HCT116 (cell line): ENCODE data around the gene GPANK1. TPM values are rescaled to one million over a fixed set of nuclear protein-coding genes. Genes with fewer than 3 reads are reported as not detected.

Experiments used
- ATAC-seq: fragments of 200-7000 bp; cut with Tn5 transposase; 2 replicates; pipeline ENCODE4 v1.9.1; 2020; ENCODE audit warnings: mild to moderate bottlenecking, moderate library complexity
- BruUV-seq: library from RNA; stranded (reverse); fragments of 400-500 nt; replicated peaks from 2 replicates; lab custom pipeline; 2021; lab: Mats Ljungman, UMichigan
- CTCF ChIA-PET: fragments of 300-600 bp; sonication (Branson Sonifier 250); formaldehyde crosslinking; loops from one replicate; lab custom pipeline; 2021; ENCODE audit warnings: antibody characterized with exemption; lab: Charles Lee
- POLR2A ChIA-PET: fragments of 300-600, 350-600 bp; sonication (Branson Sonifier 250); formaldehyde crosslinking; loops from one replicate; lab custom pipeline; 2021; ENCODE audit warnings: antibody characterized with exemption; lab: Charles Lee
- RAD21 ChIA-PET, 2 experiments: fragments of 300-600 bp; sonication (Branson Sonifier 250); formaldehyde crosslinking; loops; one replicate each; lab custom pipeline; 2023; ENCODE audit warnings: low total read pairs in 2 of 2; ENCODE audit not compliant: uncharacterized antibody in 2 of 2, unreplicated experiment in 2 of 2, low non-redundant PET in 1 of 2; lab: Charles Lee
- DNase-seq: peaks from one replicate; pipeline ENCODE4 v3.0.0-alpha.2; 2010; ENCODE audit warnings: low read depth, low spot score
- H2AFZ ChIP-seq: fragments of 200-600 bp; shearing (Covaris generic), sonication (generic); 2 replicates; pipeline ENCODE4 v1.6.1; 2017; ENCODE audit warnings: low read depth, mixed run types, mixed read lengths, antibody characterized with exemption, low read length; ENCODE audit not compliant: poor library complexity, severe bottlenecking
- H3K27ac ChIP-seq: 2 replicates; pipeline ENCODE4 v1.5.1; 2012; ENCODE audit warnings: low read depth, low read length
- H3K27me3 ChIP-seq: fragments of 200-600 bp; sonication (generic); 2 replicates; pipeline ENCODE4 v1.6.1; 2016; ENCODE audit warnings: mixed run types, low read length, mixed read lengths; ENCODE audit not compliant: insufficient read depth
- H3K36me3 ChIP-seq, 2 experiments: fragments of 200-500 bp in 1 of 2; fragments of 200-600 bp in 1 of 2; sonication (Bioruptor generic) in 1 of 2; sonication (generic) in 1 of 2; 2 replicates each; pipeline versions ENCODE4 v1.5.1 to v1.6.1; 2014 to 2016; ENCODE audit warnings: low read length in 2 of 2, inconsistent platforms in 1 of 2, mixed read lengths in 1 of 2, mixed run types in 1 of 2; ENCODE audit not compliant: insufficient read depth in 2 of 2, control insufficient read depth in 1 of 2
- H3K4me1 ChIP-seq, 2 experiments: fragments of 200-600 bp in 1 of 2; sonication (generic) in 1 of 2; 2 replicates each; pipeline versions ENCODE4 v1.5.1 to v1.6.1; 2012 to 2017; ENCODE audit warnings: low read length in 2 of 2, inconsistent platforms in 1 of 2, mild to moderate bottlenecking in 1 of 2, mixed read lengths in 1 of 2, mixed run types in 1 of 2, moderate library complexity in 1 of 2; ENCODE audit not compliant: insufficient read depth in 2 of 2, control insufficient read depth in 1 of 2
- H3K4me2 ChIP-seq: fragments of 200-600 bp; sonication (generic); 2 replicates; pipeline ENCODE4 v1.6.1; 2017; ENCODE audit warnings: mixed run types, low read length, mixed read lengths
- H3K4me3 ChIP-seq, 2 experiments: fragments of 200-600 bp in 1 of 2; sonication (generic) in 1 of 2; replicated peaks in 1 of 2; 2 replicates each; pipeline ENCODE4 v1.5.1; 2011 to 2016; ENCODE audit warnings: low read length in 2 of 2, control low read depth in 1 of 2, low read depth in 1 of 2, mild to moderate bottlenecking in 1 of 2, mixed read lengths in 1 of 2, mixed run types in 1 of 2
- H3K79me2 ChIP-seq: fragments of 200-600 bp; sonication (generic); 2 replicates; pipeline ENCODE4 v1.6.1; 2017; ENCODE audit warnings: mild to moderate bottlenecking, mixed run types, low read length, moderate library complexity, mixed read lengths; ENCODE audit not compliant: insufficient read depth
- H3K9ac ChIP-seq: fragments of 200-600 bp; sonication (generic); 2 replicates; pipeline ENCODE4 v1.6.1; 2016; ENCODE audit warnings: low read length, mixed read lengths
- H3K9me2 ChIP-seq: fragments of 200-600 bp; sonication (generic), shearing (Covaris generic); 2 replicates; pipeline ENCODE4 v1.6.1; 2017; ENCODE audit warnings: mixed run types, mild to moderate bottlenecking, moderate library complexity; ENCODE audit not compliant: insufficient read depth
- H3K9me3 ChIP-seq, 2 experiments: fragments of 200-500 bp in 1 of 2; fragments of 200-600 bp in 1 of 2; sonication (Bioruptor generic) in 1 of 2; sonication (generic) in 1 of 2; 2 replicates each; pipeline ENCODE4 v1.6.1; 2014 to 2017; ENCODE audit warnings: low read length in 2 of 2, mixed read lengths in 2 of 2, inconsistent platforms in 1 of 2, low read depth in 1 of 2, mild to moderate bottlenecking in 1 of 2, mixed run types in 1 of 2, moderate library complexity in 1 of 2; ENCODE audit not compliant: control insufficient read depth in 1 of 2, insufficient read depth in 1 of 2
- H4K20me1 ChIP-seq: fragments of 200-600 bp; sonication (generic), shearing (Covaris generic); 2 replicates; pipeline ENCODE4 v1.6.1; 2017; ENCODE audit warnings: mixed run types, mild to moderate bottlenecking, moderate library complexity; ENCODE audit not compliant: insufficient read depth
- EGR1 ChIP-seq: IDR thresholded peaks from 2 replicates; pipeline ENCODE4 v1.6.1; 2012; ENCODE audit warnings: low read depth
- FOSL1 ChIP-seq: IDR thresholded peaks from 2 replicates; pipeline ENCODE4 v1.6.1; 2012; ENCODE audit warnings: low read depth
- POLR2A ChIP-seq: IDR thresholded peaks from 2 replicates; pipeline ENCODE4 v1.7.0; 2011; ENCODE audit warnings: borderline replicate concordance; ENCODE audit not compliant: insufficient read depth, insufficient read length; ENCODE audit errors: extremely low read depth
- RAD21 ChIP-seq: IDR thresholded peaks from 2 replicates; pipeline ENCODE4 v1.6.1; 2012; ENCODE audit warnings: low read depth, mild to moderate bottlenecking
- REST ChIP-seq: IDR thresholded peaks from 2 replicates; pipeline ENCODE4 v1.6.1; 2012; ENCODE audit warnings: low read depth
- SIN3A ChIP-seq: IDR thresholded peaks from 2 replicates; pipeline ENCODE4 v1.6.1; 2012; ENCODE audit warnings: low read depth
- SRF ChIP-seq: IDR thresholded peaks from 2 replicates; pipeline ENCODE4 v1.6.1; 2012; ENCODE audit warnings: low read depth
- TCF7L2 ChIP-seq: IDR thresholded peaks from 2 replicates; pipeline ENCODE4 v1.7.0; 2011; ENCODE audit warnings: borderline replicate concordance, inconsistent platforms; ENCODE audit not compliant: insufficient read depth, insufficient read length; ENCODE audit errors: extremely low read depth
- ZFX ChIP-seq: fragments of 450-650 bp; IDR thresholded peaks from 2 replicates; pipeline ENCODE4 v1.6.1; 2017
- ZNF274 ChIP-seq: fragments of 200-500 bp; sonication (Bioruptor generic); IDR thresholded peaks from 2 replicates; pipeline ENCODE4 v1.6.1; 2014; ENCODE audit warnings: mild to moderate bottlenecking, low read depth, low read length, inconsistent platforms
- intact Hi-C: fragments of 100-400 bp; cut with micrococcal nuclease; formaldehyde crosslinking; loops from 2 replicates; pipeline ENCODE4 v1.10.0; 2022
- total RNA-seq: library from RNA; stranded (reverse); gene quantifications from one replicate; pipeline ENCODE4 v1.2.1, GENCODE V29; 2021; ENCODE audit not compliant: unreplicated experiment
- TF ChIP-seq, protein P1 (sequence below): IDR thresholded peaks from 2 replicates; pipeline ENCODE4 v1.6.1; 2011; ENCODE audit warnings: mild to moderate bottlenecking, low read length, moderate library complexity; ENCODE audit not compliant: insufficient replicate concordance; ENCODE audit errors: extremely low read depth

GPANK1 gene
- total RNA-seq, 1 experiment from 2014 or later: 14.8 TPM

DNA sequence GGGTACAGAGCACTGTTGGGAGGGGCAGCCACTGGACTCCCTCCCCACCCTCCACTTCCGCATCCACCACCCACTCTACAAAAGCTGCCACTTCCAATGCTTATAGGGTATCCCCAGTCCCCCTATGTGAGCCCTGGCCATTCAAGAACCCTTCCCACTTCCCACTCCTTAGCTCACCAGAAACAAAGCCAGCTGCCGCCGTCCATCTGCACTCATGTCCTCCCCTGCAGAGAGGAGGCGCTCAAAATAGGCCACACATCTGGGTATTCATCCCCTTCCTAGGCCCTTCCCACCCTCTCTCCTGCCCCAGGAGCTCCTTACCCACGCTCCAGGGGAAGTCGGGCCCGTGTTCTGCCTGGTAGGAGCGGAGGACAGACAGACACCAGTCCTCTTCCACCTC, 22.5 kb upstream of the GPANK1 start:
- no peak overlapping the region for H2AFZ ChIP-seq
- H3K4me2 ChIP-seq: no peak overlapping the region
- H3K36me3 ChIP-seq: peaks cover 7 to 25% of the 10 kb centered on the region in 2 experiments; a peak in 2 of 4 replicates
- no peaks in the 10 kb centered on the region for H3K9me3 ChIP-seq
- H3K27me3 ChIP-seq: no peaks in the 10 kb centered on the region
- CTCF ChIA-PET: no interaction called here
- no peak overlapping the region for H3K27ac ChIP-seq
- no peaks in the 10 kb centered on the region for H3K9me2 ChIP-seq
- no peak for TF ChIP-seq RAD21
- no peak for TF ChIP-seq REST
- TF ChIP-seq, protein P1, sequence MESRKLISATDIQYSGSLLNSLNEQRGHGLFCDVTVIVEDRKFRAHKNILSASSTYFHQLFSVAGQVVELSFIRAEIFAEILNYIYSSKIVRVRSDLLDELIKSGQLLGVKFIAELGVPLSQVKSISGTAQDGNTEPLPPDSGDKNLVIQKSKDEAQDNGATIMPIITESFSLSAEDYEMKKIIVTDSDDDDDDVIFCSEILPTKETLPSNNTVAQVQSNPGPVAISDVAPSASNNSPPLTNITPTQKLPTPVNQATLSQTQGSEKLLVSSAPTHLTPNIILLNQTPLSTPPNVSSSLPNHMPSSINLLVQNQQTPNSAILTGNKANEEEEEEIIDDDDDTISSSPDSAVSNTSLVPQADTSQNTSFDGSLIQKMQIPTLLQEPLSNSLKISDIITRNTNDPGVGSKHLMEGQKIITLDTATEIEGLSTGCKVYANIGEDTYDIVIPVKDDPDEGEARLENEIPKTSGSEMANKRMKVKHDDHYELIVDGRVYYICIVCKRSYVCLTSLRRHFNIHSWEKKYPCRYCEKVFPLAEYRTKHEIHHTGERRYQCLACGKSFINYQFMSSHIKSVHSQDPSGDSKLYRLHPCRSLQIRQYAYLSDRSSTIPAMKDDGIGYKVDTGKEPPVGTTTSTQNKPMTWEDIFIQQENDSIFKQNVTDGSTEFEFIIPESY: no peak
- no peak for TF ChIP-seq SIN3A
- TF ChIP-seq ZNF274: no peak
- no peak for TF ChIP-seq EGR1
- no peak for TF ChIP-seq ZFX
- TF ChIP-seq FOSL1: no peak
- no peak for TF ChIP-seq POLR2A
- TF ChIP-seq TCF7L2: no peak
- TF ChIP-seq SRF: no peak
- no TSS peak for BruUV-seq
- peaks cover 11 to 16% of the 10 kb centered on the region in 2 experiments for H3K4me1 ChIP-seq
- no peaks in the 10 kb centered on the region for H4K20me1 ChIP-seq
- H3K9ac ChIP-seq: no peak overlapping the region
- DNase-seq (no peak), ATAC-seq (no peak)
- RAD21 ChIA-PET: no interaction called here
- no peaks in the 10 kb centered on the region for H3K79me2 ChIP-seq
- intact Hi-C loops: no loop called here
- no peak overlapping the region for H3K4me3 ChIP-seq
- POLR2A ChIA-PET: no interaction called here
